ENCODE measurements around the gene CEP89. TPM values are rescaled to one million over a fixed set of nuclear protein-coding genes. Genes with fewer than 3 reads are reported as not detected.
"Not testable (repeated sequence)": the region's sequence is repeated elsewhere in the genome, so short reads cannot be mapped to it uniquely, and the experiment has no call there.

Gene CEP89
- total RNA-seq, 4 donors from 2014 or later = 18.5 to 24.7 (median 19.4) TPM

DNA sequence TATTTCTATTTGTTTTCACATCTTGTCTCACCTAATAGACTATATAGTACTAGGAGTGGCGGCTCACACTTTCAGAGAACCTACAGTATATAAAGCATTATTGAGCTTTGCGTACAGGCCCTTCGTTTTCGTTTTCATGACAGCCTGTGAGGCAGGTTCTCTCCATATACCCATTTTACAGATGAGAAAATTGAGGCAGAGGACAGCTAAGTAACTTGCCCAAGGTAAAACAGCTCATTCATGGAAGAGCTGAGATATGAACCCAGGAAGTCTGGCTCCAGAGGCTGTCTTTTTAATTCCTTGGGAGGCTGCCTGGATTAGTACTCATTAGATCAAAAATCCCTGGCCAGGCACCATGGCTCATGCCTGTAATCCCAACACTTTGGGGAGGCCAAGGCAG, 29.2 kb upstream of the CEP89 start:
- Histone ChIP-seq H3K27ac (no peak overlapping the region), H3K4me1 (peaks cover 8 to 15% of the 10 kb centered on the region in 2 donors), H3K4me3 (replicated peaks in 1 of 3) (no peak overlapping the region), H3K9me3 (no peaks in the 10 kb centered on the region), H3K27me3 (no peaks in the 10 kb centered on the region), H3K36me3 (no peaks in the 10 kb centered on the region)
- TF ChIP-seq CTCF (IDR thresholded peaks at IDR 0.05) (no peak), POLR2A (IDR thresholded peaks at IDR 0.05) (no peak)
- intact Hi-C loops (cut with DNase I) = no loop called here
- 96 to 97% methylated on average over 4 of the region's 4 CpGs for WGBS, 2 donors
- no peak for DNase-seq

- no peak for DNase-seq
- intact Hi-C loops (cut with DNase I) = no loop called here
- Histone ChIP-seq H3K27me3 (no peaks in the 10 kb centered on the region), H3K4me1 (peaks cover 8 to 15% of the 10 kb centered on the region in 2 donors), H3K36me3 (no peaks in the 10 kb centered on the region), H3K27ac (no peak overlapping the region), H3K4me3 (replicated peaks in 1 of 3) (no peak overlapping the region), H3K9me3 (no peaks in the 10 kb centered on the region)
- WGBS, 2 donors = 90 to 93% methylated on average over 8 of the region's 8 CpGs
- TF ChIP-seq POLR2A (IDR thresholded peaks at IDR 0.05) = no peak
- TF ChIP-seq CTCF (IDR thresholded peaks at IDR 0.05) = no peak
These were observed 28.8 kb upstream of the CEP89 start for GRCh38 chr19:33000510-33000909.

DNA sequence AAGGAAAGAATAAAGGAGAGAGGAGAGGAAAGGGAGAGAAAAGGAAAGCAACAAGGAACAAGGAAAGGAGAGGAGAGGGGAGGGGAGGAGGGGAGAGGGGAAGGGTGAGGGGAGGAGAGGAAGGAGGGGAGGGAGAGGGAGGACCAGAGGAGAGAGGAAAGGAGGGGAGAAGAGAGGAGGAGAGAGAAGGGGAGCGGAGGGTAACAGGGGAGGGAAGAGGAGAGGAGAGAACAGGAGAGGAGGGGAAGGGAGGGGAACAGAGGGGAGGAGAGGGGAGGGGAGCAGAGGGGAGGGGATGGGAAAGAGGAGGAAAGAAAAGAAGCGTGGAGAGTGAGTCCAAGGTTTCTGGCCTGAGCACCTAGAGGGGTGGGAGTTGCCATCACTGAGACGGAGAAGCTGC, 27.0 kb upstream of the CEP89 start:
- intact Hi-C loops (cut with DNase I) = no loop called here
- TF ChIP-seq CTCF (IDR thresholded peaks at IDR 0.05) = no peak
- no peak for TF ChIP-seq POLR2A (IDR thresholded peaks at IDR 0.05)
- DNase-seq = no peak
- H3K4me3 ChIP-seq (replicated peaks in 1 of 3) = no peak overlapping the region
- no peaks in the 10 kb centered on the region for H3K27me3 ChIP-seq
- H3K4me1 ChIP-seq = peaks cover 8 to 12% of the 10 kb centered on the region in 2 donors
- H3K9me3 ChIP-seq = no peaks in the 10 kb centered on the region
- WGBS, 2 donors = 83 to 84% methylated on average over 3 of the region's 3 CpGs
- no peaks in the 10 kb centered on the region for H3K36me3 ChIP-seq
- H3K27ac ChIP-seq = no peak overlapping the region

DNA sequence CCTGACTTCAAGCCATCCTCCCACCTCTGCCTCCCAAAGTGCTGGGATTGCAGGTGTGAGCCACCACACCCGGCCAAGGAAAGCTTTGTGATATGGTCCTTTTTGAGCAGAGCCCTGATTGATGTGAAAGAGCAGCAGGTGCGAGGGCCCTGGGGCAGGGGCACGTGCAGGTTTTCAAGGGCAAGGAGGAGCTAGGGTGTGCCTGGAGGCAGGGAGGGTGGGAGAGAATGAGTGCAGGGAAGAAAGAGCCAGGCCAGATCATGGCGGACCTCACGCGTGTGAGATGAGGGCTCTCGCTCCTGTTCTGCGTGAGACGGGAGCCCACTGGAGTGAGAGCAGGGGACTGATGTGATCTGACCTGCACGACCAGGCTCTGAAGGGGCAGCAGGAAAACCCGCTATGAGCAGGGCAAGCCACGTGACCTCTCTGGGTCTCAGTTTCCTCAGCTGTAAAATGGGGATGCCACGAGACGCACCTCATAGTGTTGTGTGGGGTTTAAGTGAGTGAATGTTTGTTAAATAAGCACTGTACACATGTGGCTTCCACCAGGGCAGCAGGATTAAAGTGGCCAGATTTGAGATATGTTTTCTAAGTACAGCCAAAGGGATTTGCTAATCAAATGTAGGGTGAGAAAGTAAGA, 26.1 kb upstream of the CEP89 start:
- intact Hi-C loops (cut with DNase I) = no loop called here
- TF ChIP-seq CTCF (IDR thresholded peaks at IDR 0.05) = no peak
- no peak for TF ChIP-seq POLR2A (IDR thresholded peaks at IDR 0.05)
- DNase-seq = no peak
- 87 to 98% methylated on average over 14 of the region's 14 CpGs for WGBS, 2 donors
- H3K4me1 ChIP-seq = peaks cover 8 to 9% of the 10 kb centered on the region in 2 donors
- H3K27ac ChIP-seq = no peak overlapping the region
- no peaks in the 10 kb centered on the region for H3K27me3 ChIP-seq
- H3K36me3 ChIP-seq = peaks cover 0 to 3% of the 10 kb centered on the region in 2 donors
- no peak overlapping the region for H3K4me3 ChIP-seq (replicated peaks in 1 of 3)
- H3K9me3 ChIP-seq = no peaks in the 10 kb centered on the region

DNA sequence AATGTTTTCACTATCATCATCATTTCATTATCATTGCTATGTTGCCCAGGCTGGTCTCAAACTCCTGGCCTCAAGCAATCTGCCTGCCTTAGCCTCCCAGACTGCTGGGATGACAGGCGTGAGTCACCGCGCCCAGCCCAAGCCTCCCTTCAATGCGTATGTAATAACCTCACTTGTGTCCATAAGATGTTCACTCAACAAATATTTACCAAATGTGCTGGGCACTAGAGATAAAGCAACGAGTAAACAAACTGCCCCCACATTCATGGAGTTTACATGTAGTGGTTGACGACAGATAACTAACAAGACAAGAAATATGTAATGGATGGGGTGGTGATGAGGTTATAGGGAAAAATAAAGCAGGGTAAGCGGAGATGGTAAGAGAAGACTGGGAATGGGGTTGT, 25.3 kb upstream of the CEP89 start:
- WGBS, 2 donors = 80% methylated on average over 7 of the region's 7 CpGs
- DNase-seq = not testable (repeated sequence)

GRCh38 chr19:32995966-32996365, 24.2 kb upstream of the CEP89 start:
- H3K9me3 ChIP-seq; H3K27me3 ChIP-seq; DNase-seq; intact Hi-C loops (cut with DNase I); H3K27ac ChIP-seq; H3K4me1 ChIP-seq; H3K36me3 ChIP-seq; H3K4me3 ChIP-seq (replicated peaks in 1 of 3): not testable (repeated sequence)
- 90 to 100% methylated on average over 1 to 2 of the region's 17 CpGs for WGBS, 2 donors

More for the DNA sequence above, 25.3 kb upstream of the CEP89 start:
- intact Hi-C loops (cut with DNase I); H3K27me3 ChIP-seq; H3K36me3 ChIP-seq; H3K9me3 ChIP-seq; H3K27ac ChIP-seq; H3K4me1 ChIP-seq; H3K4me3 ChIP-seq (replicated peaks in 1 of 3): not testable (repeated sequence)
